Neural cell (in vitro differentiated cells): ENCODE data around the gene ACVR1. TPM values are rescaled to one million over a fixed set of nuclear protein-coding genes. Genes with fewer than 3 reads are reported as not detected.

Experiments used
- H2AFZ ChIP-seq: fragments of 200-600, 300-800 bp; sonication (generic), shearing (Covaris generic); 2 replicates; pipeline ENCODE4 v1.6.0; 2014; ENCODE audit warnings: low read depth, mild to moderate bottlenecking, antibody characterized with exemption, low read length, moderate library complexity
- H3F3A ChIP-seq: fragments of 200-600 bp; shearing (Covaris generic); 2 replicates; pipeline ENCODE4 v1.6.1; 2016; ENCODE audit warnings: mild to moderate bottlenecking, moderate library complexity, mixed read lengths, antibody characterized with exemption, low read length; ENCODE audit not compliant: insufficient read depth, poor library complexity, severe bottlenecking
- H3K27ac ChIP-seq: fragments of 200-600, 300-800 bp; sonication (generic), shearing (Covaris generic); 2 replicates; pipeline ENCODE4 v1.5.1; 2014; ENCODE audit warnings: mild to moderate bottlenecking, low read length, moderate library complexity
- H3K27me3 ChIP-seq: fragments of 300-800, 200-600 bp; sonication (generic), shearing (Covaris generic); 2 replicates; pipeline ENCODE4 v1.6.0; 2014; ENCODE audit warnings: mild to moderate bottlenecking, low read depth, low read length, moderate library complexity; ENCODE audit not compliant: insufficient read depth
- H3K36me3 ChIP-seq: fragments of 300-800, 200-600 bp; sonication (generic), shearing (Covaris generic); 2 replicates; pipeline ENCODE4 v1.5.1; 2014; ENCODE audit warnings: mild to moderate bottlenecking, antibody characterized with exemption, low read length, moderate library complexity; ENCODE audit not compliant: insufficient read depth
- H3K4me2 ChIP-seq: fragments of 300-800, 200-600 bp; sonication (generic), shearing (Covaris generic); 2 replicates; pipeline ENCODE4 v1.6.0; 2014; ENCODE audit warnings: mild to moderate bottlenecking, low read length
- H3K4me3 ChIP-seq: fragments of 300-800, 200-600 bp; sonication (generic), shearing (Covaris generic); 2 replicates; pipeline ENCODE4 v1.5.1; 2014; ENCODE audit warnings: mild to moderate bottlenecking, low read length, moderate library complexity
- H3K79me2 ChIP-seq: fragments of 200-600 bp; shearing (Covaris generic); replicated peaks from 2 replicates; pipeline ENCODE4 v1.6.0; 2014; ENCODE audit warnings: mild to moderate bottlenecking, low read length, moderate library complexity; ENCODE audit not compliant: insufficient read depth
- H3K9ac ChIP-seq: fragments of 300-800, 200-600 bp; sonication (generic), shearing (Covaris generic); 2 replicates; pipeline ENCODE4 v1.6.1; 2016; ENCODE audit warnings: mild to moderate bottlenecking, low read length, mixed read lengths
- H3K9me2 ChIP-seq: fragments of 200-600 bp; shearing (Covaris generic); 2 replicates; pipeline ENCODE4 v1.6.1; 2016; ENCODE audit warnings: mild to moderate bottlenecking, low read length, mixed read lengths; ENCODE audit not compliant: insufficient read depth
- H3K9me3 ChIP-seq: fragments of 200-600, 300-800 bp; sonication (generic), shearing (Covaris generic); 2 replicates; pipeline ENCODE4 v1.6.1; 2016; ENCODE audit warnings: mild to moderate bottlenecking, mixed run types, low read length, moderate library complexity, mixed read lengths
- H4K20me1 ChIP-seq: fragments of 200-600 bp; shearing (Covaris generic); 2 replicates; pipeline ENCODE4 v1.6.1; 2016; ENCODE audit warnings: mild to moderate bottlenecking, mixed run types; ENCODE audit not compliant: insufficient read depth
- EP300 ChIP-seq: fragments of 450-650 bp; conservative IDR thresholded peaks from 2 replicates; pipeline ENCODE4 v1.6.1; 2014; ENCODE audit warnings: antibody characterized with exemption, mild to moderate bottlenecking, moderate library complexity; ENCODE audit not compliant: poor library complexity, severe bottlenecking
- EZH2 ChIP-seq: fragments of 200-600, 300-800 bp; shearing (Covaris generic), sonication (generic); IDR thresholded peaks from 2 replicates; pipeline ENCODE4 v1.6.1; 2014; ENCODE audit warnings: antibody characterized with exemption, low read length, borderline replicate concordance, mild to moderate bottlenecking; ENCODE audit not compliant: insufficient read depth, poor library complexity, severe bottlenecking
- MXI1 ChIP-seq: fragments of 450-650 bp; conservative IDR thresholded peaks from 2 replicates; pipeline ENCODE4 v1.6.1; 2014; ENCODE audit warnings: antibody characterized with exemption, mild to moderate bottlenecking; ENCODE audit not compliant: poor library complexity, severe bottlenecking
- POLR2AphosphoS5 ChIP-seq: IDR thresholded peaks from 2 replicates; pipeline ENCODE4 v1.6.1; 2012
- RAD21 ChIP-seq: fragments of 450-650 bp; conservative IDR thresholded peaks from 2 replicates; pipeline ENCODE4 v1.6.1; 2014; ENCODE audit warnings: antibody characterized with exemption, mild to moderate bottlenecking, moderate library complexity
- SMC3 ChIP-seq: fragments of 450-650 bp; conservative IDR thresholded peaks from 2 replicates; pipeline ENCODE4 v1.6.1; 2014; ENCODE audit warnings: antibody characterized with exemption, mild to moderate bottlenecking, moderate library complexity; ENCODE audit not compliant: poor library complexity
- TAF1 ChIP-seq: IDR thresholded peaks from 2 replicates; pipeline ENCODE4 v1.6.1; 2012; ENCODE audit warnings: low read depth
- polyA plus RNA-seq: library from polyadenylated mRNA; depleted of rRNA; stranded (reverse); fragments of >200 nt; gene quantifications from 2 replicates; pipeline ENCODE4 v1.2.3, GENCODE V29; 2014
- TF ChIP-seq, protein P1 (sequence below): fragments of 450-650 bp; IDR thresholded peaks from 2 replicates; pipeline ENCODE4 v1.5.1; 2014; ENCODE audit warnings: antibody characterized with exemption, mild to moderate bottlenecking, moderate library complexity; ENCODE audit not compliant: poor library complexity, severe bottlenecking
- TF ChIP-seq, protein P2 (sequence below): IDR thresholded peaks from 2 replicates; pipeline ENCODE4 v1.6.1; 2012; ENCODE audit warnings: borderline replicate concordance

ACVR1 gene
- polyA plus RNA-seq, 1 donor from 2014 or later: 4.0 TPM

- Histone ChIP-seq H3K36me3 (no peaks in the 10 kb centered on the region), H2AFZ (peak overlapping the region; percentile 51), H3K9me2 (no peaks in the 10 kb centered on the region), H3F3A (no peaks in the 10 kb centered on the region), H3K9ac (peak overlapping the region; percentile 67), H3K27ac (peak overlapping the region; percentile 49), H4K20me1 (no peaks in the 10 kb centered on the region), H3K9me3 (no peaks in the 10 kb centered on the region), H3K4me3 (peak overlapping the region; percentile 73), H3K79me2 (peaks cover 34% of the 10 kb centered on the region), H3K4me2 (peak overlapping the region; percentile 70), H3K27me3 (no peaks in the 10 kb centered on the region)
- no peak for TF ChIP-seq TAF1
- TF ChIP-seq, protein P1, sequence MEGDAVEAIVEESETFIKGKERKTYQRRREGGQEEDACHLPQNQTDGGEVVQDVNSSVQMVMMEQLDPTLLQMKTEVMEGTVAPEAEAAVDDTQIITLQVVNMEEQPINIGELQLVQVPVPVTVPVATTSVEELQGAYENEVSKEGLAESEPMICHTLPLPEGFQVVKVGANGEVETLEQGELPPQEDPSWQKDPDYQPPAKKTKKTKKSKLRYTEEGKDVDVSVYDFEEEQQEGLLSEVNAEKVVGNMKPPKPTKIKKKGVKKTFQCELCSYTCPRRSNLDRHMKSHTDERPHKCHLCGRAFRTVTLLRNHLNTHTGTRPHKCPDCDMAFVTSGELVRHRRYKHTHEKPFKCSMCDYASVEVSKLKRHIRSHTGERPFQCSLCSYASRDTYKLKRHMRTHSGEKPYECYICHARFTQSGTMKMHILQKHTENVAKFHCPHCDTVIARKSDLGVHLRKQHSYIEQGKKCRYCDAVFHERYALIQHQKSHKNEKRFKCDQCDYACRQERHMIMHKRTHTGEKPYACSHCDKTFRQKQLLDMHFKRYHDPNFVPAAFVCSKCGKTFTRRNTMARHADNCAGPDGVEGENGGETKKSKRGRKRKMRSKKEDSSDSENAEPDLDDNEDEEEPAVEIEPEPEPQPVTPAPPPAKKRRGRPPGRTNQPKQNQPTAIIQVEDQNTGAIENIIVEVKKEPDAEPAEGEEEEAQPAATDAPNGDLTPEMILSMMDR: no peak
- TF ChIP-seq EZH2: no peak
- no peak for TF ChIP-seq MXI1
- TF ChIP-seq SMC3: no peak
- no peak for TF ChIP-seq POLR2AphosphoS5
- no peak for TF ChIP-seq EP300
- TF ChIP-seq, protein P2, sequence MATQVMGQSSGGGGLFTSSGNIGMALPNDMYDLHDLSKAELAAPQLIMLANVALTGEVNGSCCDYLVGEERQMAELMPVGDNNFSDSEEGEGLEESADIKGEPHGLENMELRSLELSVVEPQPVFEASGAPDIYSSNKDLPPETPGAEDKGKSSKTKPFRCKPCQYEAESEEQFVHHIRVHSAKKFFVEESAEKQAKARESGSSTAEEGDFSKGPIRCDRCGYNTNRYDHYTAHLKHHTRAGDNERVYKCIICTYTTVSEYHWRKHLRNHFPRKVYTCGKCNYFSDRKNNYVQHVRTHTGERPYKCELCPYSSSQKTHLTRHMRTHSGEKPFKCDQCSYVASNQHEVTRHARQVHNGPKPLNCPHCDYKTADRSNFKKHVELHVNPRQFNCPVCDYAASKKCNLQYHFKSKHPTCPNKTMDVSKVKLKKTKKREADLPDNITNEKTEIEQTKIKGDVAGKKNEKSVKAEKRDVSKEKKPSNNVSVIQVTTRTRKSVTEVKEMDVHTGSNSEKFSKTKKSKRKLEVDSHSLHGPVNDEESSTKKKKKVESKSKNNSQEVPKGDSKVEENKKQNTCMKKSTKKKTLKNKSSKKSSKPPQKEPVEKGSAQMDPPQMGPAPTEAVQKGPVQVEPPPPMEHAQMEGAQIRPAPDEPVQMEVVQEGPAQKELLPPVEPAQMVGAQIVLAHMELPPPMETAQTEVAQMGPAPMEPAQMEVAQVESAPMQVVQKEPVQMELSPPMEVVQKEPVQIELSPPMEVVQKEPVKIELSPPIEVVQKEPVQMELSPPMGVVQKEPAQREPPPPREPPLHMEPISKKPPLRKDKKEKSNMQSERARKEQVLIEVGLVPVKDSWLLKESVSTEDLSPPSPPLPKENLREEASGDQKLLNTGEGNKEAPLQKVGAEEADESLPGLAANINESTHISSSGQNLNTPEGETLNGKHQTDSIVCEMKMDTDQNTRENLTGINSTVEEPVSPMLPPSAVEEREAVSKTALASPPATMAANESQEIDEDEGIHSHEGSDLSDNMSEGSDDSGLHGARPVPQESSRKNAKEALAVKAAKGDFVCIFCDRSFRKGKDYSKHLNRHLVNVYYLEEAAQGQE: no peak
- TF ChIP-seq RAD21: no peak
These were observed 1.0 kb downstream of the ACVR1 start for GRCh38 chr2:157874997-157875640.

DNA sequence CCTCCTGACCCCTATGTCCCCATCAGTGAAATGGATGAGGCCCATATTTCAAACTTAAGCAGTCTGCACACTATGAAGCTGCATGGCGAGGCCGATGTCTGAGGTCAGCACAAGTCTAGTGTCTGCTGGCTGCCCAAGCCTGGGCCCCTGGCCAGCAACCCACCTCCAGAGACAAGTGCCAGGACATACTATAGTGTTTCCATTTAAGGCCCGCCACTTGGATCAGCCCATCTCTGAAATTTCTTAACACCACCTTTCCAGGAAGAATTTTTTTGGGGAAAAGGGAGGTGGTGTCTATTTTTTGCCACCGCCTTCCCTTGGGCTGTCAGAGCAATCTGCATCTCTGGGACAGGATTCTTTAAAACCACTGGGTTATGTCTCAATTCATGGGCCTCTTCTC lies 1.8 kb downstream of the ACVR1 start:
- Histone ChIP-seq H3K4me3 (peak overlapping the region; percentile 73), H4K20me1 (no peaks in the 10 kb centered on the region), H3K27ac (no peak overlapping the region)

More for the DNA sequence above, 1.8 kb downstream of the ACVR1 start:
- TF ChIP-seq RAD21: no peak
- TF ChIP-seq EP300: no peak
- TF ChIP-seq, protein P2: no peak
- no peak for TF ChIP-seq EZH2
- TF ChIP-seq, protein P1: no peak
- no peaks in the 10 kb centered on the region for H3F3A ChIP-seq
- H3K79me2 ChIP-seq: peaks cover 34% of the 10 kb centered on the region
- no peaks in the 10 kb centered on the region for H3K36me3 ChIP-seq
- H2AFZ ChIP-seq: no peak overlapping the region
- H3K9me3 ChIP-seq: no peaks in the 10 kb centered on the region
- H3K9me2 ChIP-seq: no peaks in the 10 kb centered on the region
- no peak overlapping the region for H3K9ac ChIP-seq
- no peaks in the 10 kb centered on the region for H3K27me3 ChIP-seq
- H3K4me2 ChIP-seq: peak overlapping the region; percentile 70
